Superior temporal gyrus (tissue), 1 donor: ENCODE measurements around the gene MTG2.

Experiments used
- DNase-seq: peaks from one replicate; pipeline ENCODE4 v3.0.0-alpha.2; 2016; ENCODE audit errors: extremely low spot score

Gene MTG2

GRCh38 chr20:62219992-62220665 lies 37.3 kb downstream of the MTG2 start, which contains the start of gene HRH3:
Gene HRH3, minus strand, starts transcription at chr20:62220278. Its CDS starts 308 bp downstream, at chr20:62219970.
- no peak for DNase-seq

DNA sequence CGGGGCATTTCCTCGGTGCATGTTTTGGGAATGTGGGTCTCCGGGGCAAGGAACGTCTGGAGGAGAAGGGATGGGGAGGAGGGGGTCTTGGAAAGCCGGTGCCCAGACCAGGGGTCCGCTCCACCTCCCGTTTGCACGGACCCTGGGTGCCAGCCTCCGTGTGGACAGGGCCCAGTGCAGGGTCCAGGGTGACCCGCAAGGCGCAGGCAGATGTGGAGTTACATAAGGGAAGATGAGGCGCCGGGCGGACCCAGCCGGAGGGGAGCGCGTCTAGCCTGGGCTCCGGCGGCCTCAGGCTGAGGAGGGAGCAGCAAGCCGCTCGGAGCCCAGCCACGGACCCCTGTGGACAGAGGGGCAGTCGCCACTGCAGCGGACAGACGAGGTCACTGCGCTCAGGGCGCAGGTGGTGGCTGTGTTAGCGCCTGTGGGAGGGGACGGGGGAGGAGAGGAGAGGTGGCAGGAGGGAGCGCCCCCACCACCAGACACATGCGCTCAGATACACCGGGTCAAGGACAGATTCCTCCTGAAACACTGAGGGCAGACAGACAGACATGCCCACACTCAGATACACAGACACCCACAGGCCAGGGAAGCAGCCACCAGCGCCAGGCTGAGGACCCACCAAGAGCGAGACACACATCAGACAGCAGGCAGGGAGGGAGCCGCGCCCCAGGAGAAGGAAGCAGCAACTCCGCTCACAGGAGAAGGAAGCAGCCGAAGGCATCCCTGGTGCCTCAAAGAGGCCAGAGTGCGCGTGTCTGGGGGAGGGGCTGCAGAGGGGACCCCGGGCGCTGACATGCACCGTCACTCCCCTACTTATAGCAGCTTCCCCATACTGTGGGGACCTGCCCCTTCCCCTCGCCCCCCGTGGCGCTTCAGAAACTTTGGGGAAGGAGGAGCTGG lies 38.1 kb downstream of the MTG2 start:
- no peak for DNase-seq

GRCh38 chr20:62222266-62222850 lies 39.5 kb downstream of the MTG2 start:
- no peak for DNase-seq

DNA sequence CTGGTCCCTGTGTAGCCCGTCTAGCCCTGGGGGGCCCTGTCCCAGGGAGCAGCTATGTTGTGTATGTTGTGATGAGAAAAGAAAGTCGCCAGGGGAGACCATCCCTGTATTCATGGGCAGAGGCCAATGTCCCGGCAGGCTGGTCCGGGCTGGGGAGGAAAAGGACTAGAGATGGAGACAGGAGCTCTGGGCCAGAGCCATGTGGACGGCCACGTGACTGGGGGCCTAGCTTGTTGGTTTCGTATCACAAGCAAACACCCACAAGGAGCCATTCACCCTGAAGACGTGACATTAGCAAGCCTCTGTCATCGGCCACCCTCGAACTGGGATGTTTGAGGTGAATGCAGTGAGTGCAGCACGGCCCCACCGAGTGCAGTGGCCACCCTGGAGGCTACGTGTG lies 40.1 kb downstream of the MTG2 start:
- DNase-seq = no peak

DNA sequence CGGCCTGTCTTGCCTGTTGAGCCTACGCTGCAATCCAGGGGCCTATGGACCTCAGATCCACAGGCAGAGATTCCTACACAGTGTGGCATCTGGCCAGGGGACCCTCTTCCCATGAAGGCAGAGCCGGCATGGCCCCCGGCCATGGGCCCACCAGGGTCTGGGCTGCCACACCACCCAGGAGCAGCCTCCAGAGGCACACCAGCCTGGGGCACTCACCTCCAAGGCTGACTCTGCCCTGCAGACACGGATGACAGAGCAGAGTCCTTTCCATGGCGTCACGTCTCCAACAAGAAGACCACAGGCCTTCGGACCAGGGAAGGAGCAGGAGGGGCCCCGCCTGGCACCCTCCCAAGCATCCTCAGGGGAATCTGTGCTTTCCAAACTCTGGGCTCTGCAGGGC lies 40.7 kb downstream of the MTG2 start:
- DNase-seq = no peak

- DNase-seq = no peak
Observed at GRCh38 chr20:62224113-62224855, 41.5 kb downstream of the MTG2 start.

- no peak for DNase-seq
Observed at GRCh38 chr20:62225026-62225425, 42.2 kb downstream of the MTG2 start.

- DNase-seq = no peak
Observed at GRCh38 chr20:62225820-62226635, 43.2 kb downstream of the MTG2 start.

DNA sequence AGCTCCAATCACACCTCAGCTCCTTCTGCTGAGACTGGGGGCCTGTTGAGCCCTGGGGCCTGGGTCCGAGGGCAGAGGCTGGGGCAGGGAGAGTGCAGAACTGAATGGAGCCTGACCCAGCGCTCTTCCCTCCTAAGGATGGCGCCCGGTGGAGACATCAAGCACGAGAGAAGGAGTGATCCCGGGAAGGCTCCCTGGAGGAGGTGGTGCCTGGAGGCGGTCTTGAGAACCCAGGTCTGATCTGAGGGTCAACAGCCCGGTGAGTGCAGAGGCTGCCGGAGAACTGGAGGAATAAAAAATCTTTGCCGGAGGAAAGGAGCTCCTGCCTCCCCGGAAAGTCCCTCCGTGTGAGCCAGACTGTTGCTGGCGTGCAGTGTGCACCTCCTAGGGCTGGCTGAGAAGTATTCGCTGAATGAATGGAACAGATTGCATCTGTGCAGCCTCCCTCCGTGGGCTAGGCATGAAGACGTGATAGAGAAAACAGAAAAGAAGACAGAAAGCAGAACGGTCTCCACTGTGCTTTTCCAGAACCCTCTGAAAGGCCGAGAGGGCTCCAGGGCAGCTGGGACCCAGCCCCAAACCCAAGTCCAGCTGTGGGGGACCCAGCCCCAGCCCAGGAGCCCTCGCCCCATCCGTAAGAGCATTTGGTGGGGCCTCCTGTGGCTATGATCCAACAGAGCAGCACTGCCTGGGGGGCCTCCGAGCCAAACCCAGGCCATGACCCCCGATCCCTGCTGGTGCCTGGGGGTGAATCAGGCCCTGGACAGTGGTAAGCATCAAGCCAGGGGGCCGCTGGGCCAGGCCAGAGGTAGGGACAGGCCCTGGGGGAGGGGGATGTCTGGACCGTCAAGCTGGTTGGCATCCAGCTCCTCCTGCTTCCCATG lies 44.1 kb downstream of the MTG2 start:
- peak; percentile 40 for DNase-seq

GRCh38 chr20:62227591-62227976 lies 44.8 kb downstream of the MTG2 start:
- no peak for DNase-seq

DNA sequence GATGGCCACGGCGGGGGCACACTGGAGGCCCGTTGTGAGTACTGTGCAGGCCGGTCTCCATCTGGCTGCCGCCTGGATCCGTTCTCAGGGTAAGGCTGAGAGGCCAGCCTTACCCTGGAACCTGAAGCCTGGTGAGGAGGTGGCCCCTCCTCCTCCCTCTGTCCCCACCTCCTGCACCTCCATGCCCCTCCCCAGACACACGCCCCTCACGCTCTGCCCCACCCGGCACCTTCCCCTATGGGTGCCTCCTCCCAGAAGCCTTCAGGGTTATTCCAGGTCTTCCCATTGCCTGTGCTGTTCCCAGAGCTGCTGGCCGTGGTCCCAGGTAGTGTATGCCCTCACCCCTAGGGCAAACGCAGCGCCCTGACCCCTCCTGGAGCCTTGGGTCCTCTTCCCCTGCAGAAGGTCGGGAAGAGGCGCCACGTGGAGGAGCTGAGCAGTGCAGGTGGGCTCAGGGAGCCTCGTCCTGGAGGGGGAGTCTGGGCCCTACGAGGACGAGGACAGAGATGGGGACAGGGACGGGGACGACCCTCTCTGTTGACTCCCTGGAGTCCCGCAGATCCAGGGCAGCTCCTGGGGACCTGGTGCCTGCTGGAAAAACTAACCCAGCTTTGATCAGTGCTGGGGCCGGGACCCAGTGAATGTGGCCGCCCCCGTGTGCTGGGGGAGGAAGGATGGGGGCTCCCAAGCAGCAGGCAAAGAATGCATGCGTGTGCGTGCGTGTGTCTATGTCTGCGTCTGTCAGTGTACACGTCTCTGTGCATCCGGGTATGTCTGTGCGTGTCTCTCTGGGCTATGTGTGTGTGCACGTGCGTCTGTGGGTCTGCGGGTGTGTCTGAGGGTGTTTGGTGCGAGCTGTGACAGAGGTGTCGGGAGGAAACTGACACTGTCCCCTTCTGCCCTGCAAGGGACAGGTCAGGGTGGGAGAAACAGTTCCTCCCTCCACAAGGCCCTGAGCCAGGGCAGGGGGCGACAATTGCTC lies 45.4 kb downstream of the MTG2 start:
- DNase-seq = no peak

GRCh38 chr20:62228982-62229545 lies 46.2 kb downstream of the MTG2 start:
- no peak for DNase-seq

DNA sequence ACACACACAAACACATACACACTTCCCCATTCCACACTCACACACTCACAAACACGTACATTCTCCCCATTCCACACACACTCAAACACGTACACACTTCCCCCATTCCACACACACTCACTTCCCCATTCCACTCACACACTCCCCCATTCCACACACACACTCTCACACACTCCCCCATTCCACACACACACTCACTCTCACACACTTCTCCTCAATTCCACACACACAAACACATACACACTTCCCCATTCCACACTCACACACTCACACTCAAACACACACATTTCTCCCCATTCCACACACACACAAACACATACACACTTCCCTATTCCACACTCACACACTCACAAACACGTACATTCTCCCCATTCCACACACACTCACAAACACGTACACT lies 46.8 kb downstream of the MTG2 start:
- DNase-seq = no peak

DNA sequence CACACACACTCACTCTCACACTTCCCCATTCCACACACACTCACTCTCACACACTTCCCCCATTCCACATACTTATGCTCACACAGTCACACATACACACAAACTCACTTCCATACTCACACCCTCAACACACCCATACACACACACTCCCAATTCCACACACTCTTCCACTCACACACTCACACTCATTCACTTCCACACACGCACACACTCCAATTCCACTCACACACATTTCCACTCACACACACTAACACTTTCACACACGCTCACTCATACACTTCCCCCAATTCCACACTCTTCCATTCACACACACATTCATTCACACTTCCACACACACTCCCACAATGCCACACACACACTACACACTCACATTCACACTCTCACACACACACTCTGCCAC lies 47.4 kb downstream of the MTG2 start:
- no peak for DNase-seq

DNA sequence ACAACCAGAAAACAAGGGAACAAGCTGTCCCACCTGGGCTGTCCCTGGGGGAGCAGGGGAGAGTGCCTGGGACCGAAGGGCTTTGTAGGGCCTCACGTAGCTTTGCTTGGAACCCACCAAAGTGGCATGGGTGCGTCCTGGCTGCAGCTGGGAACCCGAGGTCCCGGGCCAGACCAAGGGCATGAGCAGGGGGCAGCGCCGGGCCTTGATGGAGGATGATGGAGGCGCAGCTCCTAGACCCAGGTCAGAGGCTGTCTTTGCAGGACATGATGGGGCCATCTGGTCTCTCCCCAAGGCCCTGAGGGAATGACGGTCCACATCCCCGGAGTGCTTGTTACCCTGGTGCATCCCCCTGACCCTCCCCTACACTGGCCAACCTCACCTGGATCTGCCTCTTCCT lies 47.9 kb downstream of the MTG2 start:
- no peak for DNase-seq

DNA sequence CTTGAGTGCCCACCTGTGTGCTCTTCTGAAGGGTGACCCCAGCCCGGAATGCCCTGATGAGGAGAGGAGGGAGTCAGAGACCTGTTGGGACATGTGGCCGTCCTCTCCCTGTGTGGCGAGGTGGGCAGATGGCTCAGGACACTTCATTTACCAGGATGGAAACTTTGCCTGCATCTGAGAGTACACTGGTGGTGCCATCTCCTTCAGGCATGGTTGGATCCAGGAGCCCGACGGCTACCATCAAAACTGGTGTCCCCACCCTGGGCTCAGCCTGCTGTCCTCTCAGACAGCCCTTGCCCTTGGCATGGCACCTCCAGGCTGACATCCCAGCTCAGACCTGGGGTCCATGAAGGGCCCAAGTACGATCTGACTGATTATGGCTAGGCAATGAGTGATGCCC lies 48.5 kb downstream of the MTG2 start:
- no peak for DNase-seq

- no peak for DNase-seq
Observed at GRCh38 chr20:62232194-62232593, 49.4 kb downstream of the MTG2 start.

DNA sequence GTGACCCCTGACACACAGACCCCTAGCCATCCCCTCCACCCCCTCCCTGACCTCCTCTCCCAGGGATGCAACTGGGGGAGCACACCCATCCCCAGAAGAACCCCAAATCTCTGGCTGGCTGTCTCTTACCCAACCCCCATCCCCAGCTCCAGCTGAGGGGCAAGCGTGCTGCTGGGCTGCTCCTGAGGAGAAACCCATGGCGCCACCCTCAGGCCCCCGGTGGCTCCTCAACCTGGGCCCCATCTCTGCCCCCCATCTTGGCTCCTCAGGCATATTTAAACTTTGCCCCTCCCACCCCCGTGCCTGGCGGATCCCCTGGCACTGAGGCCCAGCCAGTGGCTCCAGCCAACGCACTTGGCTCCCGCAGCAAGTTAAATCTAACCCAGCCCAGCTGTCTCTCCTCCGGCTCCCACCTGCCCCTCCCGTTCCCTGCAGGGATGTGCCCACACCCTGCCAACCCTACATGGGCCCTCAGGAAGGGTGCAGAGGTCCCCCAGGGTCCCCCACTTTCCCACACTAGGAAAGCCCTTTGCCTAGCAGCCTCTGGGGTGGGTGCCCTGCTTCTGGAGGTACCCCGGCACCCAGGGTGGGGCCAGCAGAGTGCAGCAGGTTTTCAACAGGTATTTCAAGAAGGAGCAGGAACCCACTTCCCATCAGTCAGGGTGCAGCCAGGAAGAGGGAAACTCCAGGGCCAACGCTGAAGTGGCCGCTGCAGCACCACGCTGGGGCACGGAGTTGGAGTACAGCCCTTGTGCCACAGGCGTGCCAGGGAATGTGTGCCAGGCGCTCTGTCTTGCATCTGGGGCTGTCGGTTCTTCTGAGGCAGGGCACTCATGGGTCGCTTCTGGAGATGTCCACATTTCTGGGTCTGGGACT lies 50.2 kb downstream of the MTG2 start:
- no peak for DNase-seq
